WERI-Rb-1 (cell line): Measurements from ENCODE around the gene SLC8A3.

ENCODE experiments used
- DNase-seq: peaks from one replicate; pipeline ENCODE4 v3.0.0-alpha.2; 2020
- H3K27ac ChIP-seq: fragments of 250-450 bp; sonication (Bioruptor Pico); 2 replicates; pipeline ENCODE4 v1.5.1; 2020; ENCODE audit warnings: mild to moderate bottlenecking, moderate library complexity
- H3K27me3 ChIP-seq: fragments of 250-450 bp; sonication (Bioruptor Pico); 2 replicates; pipeline ENCODE4 v1.5.1; 2021; ENCODE audit warnings: mild to moderate bottlenecking, low read depth, moderate library complexity; ENCODE audit not compliant: insufficient read depth, severe bottlenecking
- H3K36me3 ChIP-seq: fragments of 250-450 bp; sonication (Bioruptor Pico); 2 replicates; pipeline ENCODE4 v1.5.1; 2020; ENCODE audit warnings: mild to moderate bottlenecking, moderate library complexity
- H3K4me3 ChIP-seq: 2 replicates; pipeline ENCODE4 v1.5.1; 2011; ENCODE audit warnings: low read depth, mild to moderate bottlenecking, control low read depth, low read length
- H3K9me3 ChIP-seq: fragments of 250-450 bp; sonication (Bioruptor Pico); 2 replicates; pipeline ENCODE4 v1.5.1; 2021; ENCODE audit warnings: mild to moderate bottlenecking, moderate library complexity; ENCODE audit not compliant: severe bottlenecking
- CTCF ChIP-seq: IDR thresholded peaks from 2 replicates; pipeline ENCODE4 v1.5.1; 2011; ENCODE audit warnings: low read depth, mild to moderate bottlenecking, control low read depth, inconsistent platforms, low read length

The SLC8A3 gene

DNA sequence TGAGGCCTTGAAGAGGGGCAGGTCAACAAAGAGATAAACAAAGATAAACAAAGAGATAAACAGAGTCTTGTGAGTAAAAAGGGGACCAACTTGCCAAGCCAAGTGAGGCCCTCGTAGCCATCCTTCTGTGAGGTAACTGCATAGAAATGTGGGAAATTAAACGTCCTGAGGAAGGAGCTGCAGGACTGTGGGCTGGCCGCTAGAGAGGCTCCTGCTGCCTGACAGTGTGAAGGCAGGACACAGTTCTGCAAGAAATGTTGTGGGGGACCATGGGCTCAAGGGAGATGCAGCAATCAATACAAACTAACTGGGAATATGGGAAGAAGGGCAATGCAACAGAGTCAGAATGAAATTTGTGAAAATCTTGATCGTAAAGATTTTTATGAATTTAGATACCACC, 91.9 kb downstream of the SLC8A3 start:
- no peak overlapping the region for H3K4me3 ChIP-seq
- no peak overlapping the region for H3K27ac ChIP-seq
- peak; percentile 63 for TF ChIP-seq CTCF
- H3K9me3 ChIP-seq, result no peaks in the 10 kb centered on the region
- H3K36me3 ChIP-seq, result no peaks in the 10 kb centered on the region
- peaks cover 8% of the 10 kb centered on the region for H3K27me3 ChIP-seq
- DNase-seq, result peak; percentile 23

- Histone ChIP-seq H3K27ac (no peak overlapping the region), H3K4me3 (no peak overlapping the region), H3K27me3 (peaks cover 13% of the 10 kb centered on the region), H3K9me3 (no peaks in the 10 kb centered on the region), H3K36me3 (no peaks in the 10 kb centered on the region)
- no peak for TF ChIP-seq CTCF
- no peak for DNase-seq
Observed at GRCh38 chr14:70094631-70095030, 94.1 kb downstream of the SLC8A3 start.

DNA sequence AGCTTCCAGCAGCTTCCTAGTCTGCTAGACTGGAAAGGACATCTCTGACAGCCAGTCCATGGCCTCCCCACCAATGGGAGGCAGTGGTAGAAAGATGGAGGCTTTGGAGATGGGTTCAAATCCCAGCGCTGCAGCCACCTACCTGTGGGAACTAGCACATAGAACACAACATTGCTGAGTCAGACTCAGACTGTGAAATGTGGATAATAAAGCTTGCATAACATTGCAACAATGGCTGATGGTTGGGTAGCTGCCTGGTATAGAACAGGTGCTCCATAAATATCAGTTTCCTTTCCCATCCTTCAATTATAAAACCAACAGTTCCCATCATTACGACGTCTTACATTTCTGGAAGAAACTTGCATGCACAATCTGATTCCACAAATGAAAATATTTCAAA, 94.6 kb downstream of the SLC8A3 start:
- H3K27ac ChIP-seq, result no peak overlapping the region
- no peaks in the 10 kb centered on the region for H3K36me3 ChIP-seq
- peaks cover 13% of the 10 kb centered on the region for H3K27me3 ChIP-seq
- H3K4me3 ChIP-seq, result no peak overlapping the region
- TF ChIP-seq CTCF, result no peak
- no peaks in the 10 kb centered on the region for H3K9me3 ChIP-seq
- no peak for DNase-seq

DNA sequence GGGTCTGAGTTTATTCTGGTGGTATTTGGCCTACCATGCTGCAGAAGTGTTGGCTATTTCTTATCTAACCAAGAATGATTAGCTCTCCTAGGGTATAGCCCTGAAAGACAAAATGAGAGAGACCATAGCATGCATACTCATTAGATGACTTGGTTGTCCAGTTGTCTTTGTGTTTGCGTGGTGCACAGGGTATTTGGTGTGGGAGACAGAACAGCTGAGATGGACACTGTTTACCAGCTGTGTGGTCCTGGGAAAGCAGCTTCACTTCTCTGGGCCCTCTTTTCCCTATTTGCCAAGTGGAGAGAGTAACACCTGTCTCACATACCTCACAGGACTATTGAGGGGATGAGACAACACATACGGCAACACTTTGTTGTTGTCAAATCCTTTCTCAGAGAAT, 95.6 kb downstream of the SLC8A3 start:
- Histone ChIP-seq H3K4me3 (no peak overlapping the region), H3K36me3 (no peaks in the 10 kb centered on the region), H3K9me3 (no peaks in the 10 kb centered on the region), H3K27ac (no peak overlapping the region), H3K27me3 (peaks cover 13% of the 10 kb centered on the region)
- TF ChIP-seq CTCF, result no peak
- no peak for DNase-seq

DNA sequence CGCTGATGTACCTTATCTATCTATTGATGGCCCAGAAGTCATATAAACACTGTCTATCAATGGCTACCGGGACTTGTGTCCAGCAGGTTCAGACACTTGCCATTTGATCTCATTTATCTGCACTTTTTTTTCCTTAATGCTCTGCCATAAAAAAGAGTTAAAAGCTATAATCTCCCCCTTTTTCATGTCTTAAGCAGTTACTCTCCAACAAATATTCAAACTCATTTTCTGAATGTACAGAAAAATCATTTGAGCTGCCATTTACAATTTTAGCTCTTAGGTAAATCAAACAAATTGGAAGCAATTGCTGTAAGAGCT, 101.4 kb downstream of the SLC8A3 start:
- no peak for TF ChIP-seq CTCF
- DNase-seq, result no peak
- no peaks in the 10 kb centered on the region for H3K9me3 ChIP-seq
- no peak overlapping the region for H3K27ac ChIP-seq
- no peak overlapping the region for H3K4me3 ChIP-seq
- H3K36me3 ChIP-seq, result no peaks in the 10 kb centered on the region
- peaks cover 33% of the 10 kb centered on the region for H3K27me3 ChIP-seq

DNA sequence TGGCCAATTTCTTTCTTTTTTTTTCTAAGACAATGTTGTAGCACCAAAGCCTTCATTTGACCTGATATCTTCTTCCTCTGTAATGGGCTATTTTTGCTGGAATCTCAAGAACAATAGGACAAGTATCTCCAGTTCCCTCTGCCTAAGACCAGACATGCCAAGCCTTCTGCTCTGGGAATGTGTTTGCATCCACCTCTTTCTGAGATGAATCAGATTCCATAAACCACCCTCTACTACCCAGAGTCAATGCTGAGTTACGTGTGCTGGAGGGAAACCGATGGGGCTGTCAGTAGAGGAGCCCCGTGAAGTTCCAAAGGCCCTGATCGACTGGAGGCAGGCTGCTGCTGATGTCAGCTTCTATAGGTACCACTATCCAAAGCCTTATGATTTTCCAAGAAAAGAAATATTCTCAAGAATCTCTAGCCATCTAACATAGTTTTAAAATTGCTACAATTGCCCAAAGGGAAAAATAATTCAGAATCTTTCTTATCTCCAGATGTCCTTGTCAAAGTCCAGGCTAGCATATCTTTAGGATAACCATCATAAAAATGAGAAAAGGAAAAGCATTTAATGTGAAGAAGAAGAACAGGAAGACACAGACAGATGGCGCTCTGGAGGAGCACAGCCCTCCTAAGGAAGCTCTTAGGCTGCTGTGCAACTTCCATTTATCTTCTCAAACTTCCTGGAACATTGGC, 101.9 kb downstream of the SLC8A3 start:
- Histone ChIP-seq H3K27ac (no peak overlapping the region), H3K27me3 (peaks cover 38% of the 10 kb centered on the region), H3K4me3 (no peak overlapping the region), H3K9me3 (no peaks in the 10 kb centered on the region), H3K36me3 (no peaks in the 10 kb centered on the region)
- peak; percentile 28 for DNase-seq
- peak; percentile 70 for TF ChIP-seq CTCF
